HG03108 (cell line): Measurements from ENCODE around the gene TAS2R43.
"Not testable (repeated sequence)": the region's sequence is repeated elsewhere in the genome, so short reads cannot be mapped to it uniquely, and the experiment has no call there.

Source experiments
- ATAC-seq: cut with Tn5 transposase; IDR thresholded peaks from one replicate; pipeline ENCODE4 v1.9.1; 2021; ENCODE audit warnings: moderate library complexity; ENCODE audit not compliant: unreplicated experiment

The TAS2R43 gene

GRCh38 chr12:11092128-11092527 lies at the start of gene TAS2R43:
TAS2R43 (minus strand) TSS chr12:11092313; CDS start chr12:11092229, 84 bp downstream.
- ATAC-seq, result no peak

- no peak for ATAC-seq
Measured at GRCh38 chr12:11136075-11136474, 44.0 kb upstream of the TAS2R43 start.

- ATAC-seq, result no peak
Measured at GRCh38 chr12:11134305-11134704, 42.2 kb upstream of the TAS2R43 start, which contains the start of gene TAS2R30. TAS2R30 (minus strand) TSS chr12:11134644; CDS start chr12:11134244, 400 bp downstream.

- no peak for ATAC-seq
Measured at GRCh38 chr12:11133816-11134215, 41.7 kb upstream of the TAS2R43 start.

GRCh38 chr12:11133162-11133561 lies 41.0 kb upstream of the TAS2R43 start:
- ATAC-seq, result no peak

GRCh38 chr12:11130999-11131398 lies 38.9 kb upstream of the TAS2R43 start:
- no peak for ATAC-seq

GRCh38 chr12:11130382-11130781 lies 38.3 kb upstream of the TAS2R43 start:
- ATAC-seq, result no peak

GRCh38 chr12:11114130-11114529 lies 22.0 kb upstream of the TAS2R43 start:
- not testable (repeated sequence) for ATAC-seq

- not testable (repeated sequence) for ATAC-seq
Measured at GRCh38 chr12:11111213-11111612, 19.1 kb upstream of the TAS2R43 start.

- no peak for ATAC-seq
Measured at GRCh38 chr12:11108862-11109261, 16.7 kb upstream of the TAS2R43 start.

GRCh38 chr12:11107719-11108118 lies 15.6 kb upstream of the TAS2R43 start:
- ATAC-seq, result no peak

GRCh38 chr12:11106288-11106687 lies 14.2 kb upstream of the TAS2R43 start:
- no peak for ATAC-seq

- ATAC-seq, result no peak
Measured at GRCh38 chr12:11105546-11105945, 13.4 kb upstream of the TAS2R43 start.

- not testable (repeated sequence) for ATAC-seq
Measured at GRCh38 chr12:11094910-11095309, 2.8 kb upstream of the TAS2R43 start.

- no peak for ATAC-seq
Measured at GRCh38 chr12:11089246-11089645, 2.9 kb downstream of the TAS2R43 start.

- ATAC-seq, result peak; percentile 77
Measured at GRCh38 chr12:11085419-11085818, 6.7 kb downstream of the TAS2R43 start.

- ATAC-seq, result no peak
Measured at GRCh38 chr12:11081987-11082386, 10.1 kb downstream of the TAS2R43 start.

- ATAC-seq, result no peak
Measured at GRCh38 chr12:11078246-11078645, 13.9 kb downstream of the TAS2R43 start.

- no peak for ATAC-seq
Measured at GRCh38 chr12:11075642-11076041, 16.5 kb downstream of the TAS2R43 start.

GRCh38 chr12:11071414-11071813 lies 20.7 kb downstream of the TAS2R43 start:
- ATAC-seq, result no peak

GRCh38 chr12:11070999-11071398 lies 21.1 kb downstream of the TAS2R43 start:
- ATAC-seq, result no peak

GRCh38 chr12:11069854-11070365 lies 22.2 kb downstream of the TAS2R43 start:
- no peak for ATAC-seq

- ATAC-seq, result no peak
Measured at GRCh38 chr12:11067514-11067913, 24.6 kb downstream of the TAS2R43 start.
